WTC11 (cell line): Measurements from ENCODE around the gene CLASP2.

Experiments
- CREM ChIP-seq: sonication (generic); formaldehyde crosslinking; IDR thresholded peaks from 2 replicates; pipeline ENCODE4 v1.8.1; 2022; ENCODE audit warnings: mild to moderate bottlenecking, missing genetic modification reagents, moderate library complexity
- CTCF ChIP-seq: fragments of 200-600 bp; IDR thresholded peaks from 2 replicates; pipeline ENCODE4 v1.8.0; 2022; ENCODE audit warnings: antibody characterized with exemption
- ESRRA ChIP-seq: sonication (generic); formaldehyde crosslinking; IDR thresholded peaks from 2 replicates; pipeline ENCODE4 v1.8.1; 2022; ENCODE audit warnings: mild to moderate bottlenecking, missing genetic modification reagents, borderline replicate concordance
- GTF2I ChIP-seq: fragments of 250-450 bp; sonication (Bioruptor Pico); conservative IDR thresholded peaks from 2 replicates; pipeline ENCODE4 v1.4.0; 2021; ENCODE audit warnings: mild to moderate bottlenecking
- ZNF219 ChIP-seq: sonication (generic); formaldehyde crosslinking; IDR thresholded peaks from 2 replicates; pipeline ENCODE4 v1.8.0; 2023; ENCODE audit warnings: missing genetic modification reagents, mild to moderate bottlenecking, borderline replicate concordance
- TF ChIP-seq, protein P1 (sequence below): sonication (generic); formaldehyde crosslinking; IDR thresholded peaks from 2 replicates; pipeline ENCODE4 v1.8.0; 2022; ENCODE audit warnings: mild to moderate bottlenecking, missing genetic modification reagents
- TF ChIP-seq, protein P2 (sequence below): sonication (generic); formaldehyde crosslinking; IDR thresholded peaks from 2 replicates; pipeline ENCODE4 v1.8.1; 2022; ENCODE audit warnings: low read depth, missing genetic modification reagents, borderline replicate concordance

GRCh38 chr3:33729993-33730392 is 11.9 kb upstream of the CLASP2 start:
- no peak for TF ChIP-seq CTCF
- no peak for TF ChIP-seq CREM (CRISPR knock-in tag)
- TF ChIP-seq ESRRA (CRISPR knock-in tag) = no peak
- no peak for TF ChIP-seq GTF2I
- TF ChIP-seq, protein P1, sequence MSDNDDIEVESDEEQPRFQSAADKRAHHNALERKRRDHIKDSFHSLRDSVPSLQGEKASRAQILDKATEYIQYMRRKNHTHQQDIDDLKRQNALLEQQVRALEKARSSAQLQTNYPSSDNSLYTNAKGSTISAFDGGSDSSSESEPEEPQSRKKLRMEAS (CRISPR knock-in tag) = no peak
- TF ChIP-seq, protein P2, sequence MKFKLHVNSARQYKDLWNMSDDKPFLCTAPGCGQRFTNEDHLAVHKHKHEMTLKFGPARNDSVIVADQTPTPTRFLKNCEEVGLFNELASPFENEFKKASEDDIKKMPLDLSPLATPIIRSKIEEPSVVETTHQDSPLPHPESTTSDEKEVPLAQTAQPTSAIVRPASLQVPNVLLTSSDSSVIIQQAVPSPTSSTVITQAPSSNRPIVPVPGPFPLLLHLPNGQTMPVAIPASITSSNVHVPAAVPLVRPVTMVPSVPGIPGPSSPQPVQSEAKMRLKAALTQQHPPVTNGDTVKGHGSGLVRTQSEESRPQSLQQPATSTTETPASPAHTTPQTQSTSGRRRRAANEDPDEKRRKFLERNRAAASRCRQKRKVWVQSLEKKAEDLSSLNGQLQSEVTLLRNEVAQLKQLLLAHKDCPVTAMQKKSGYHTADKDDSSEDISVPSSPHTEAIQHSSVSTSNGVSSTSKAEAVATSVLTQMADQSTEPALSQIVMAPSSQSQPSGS (CRISPR knock-in tag) = no peak
- no peak for TF ChIP-seq ZNF219 (CRISPR knock-in tag)
